ENCODE results near the gene BSN.
"Not testable (repeated sequence)": the region's sequence is repeated elsewhere in the genome, so short reads cannot be mapped to it uniquely, and the experiment has no call there.

BSN gene

DNA sequence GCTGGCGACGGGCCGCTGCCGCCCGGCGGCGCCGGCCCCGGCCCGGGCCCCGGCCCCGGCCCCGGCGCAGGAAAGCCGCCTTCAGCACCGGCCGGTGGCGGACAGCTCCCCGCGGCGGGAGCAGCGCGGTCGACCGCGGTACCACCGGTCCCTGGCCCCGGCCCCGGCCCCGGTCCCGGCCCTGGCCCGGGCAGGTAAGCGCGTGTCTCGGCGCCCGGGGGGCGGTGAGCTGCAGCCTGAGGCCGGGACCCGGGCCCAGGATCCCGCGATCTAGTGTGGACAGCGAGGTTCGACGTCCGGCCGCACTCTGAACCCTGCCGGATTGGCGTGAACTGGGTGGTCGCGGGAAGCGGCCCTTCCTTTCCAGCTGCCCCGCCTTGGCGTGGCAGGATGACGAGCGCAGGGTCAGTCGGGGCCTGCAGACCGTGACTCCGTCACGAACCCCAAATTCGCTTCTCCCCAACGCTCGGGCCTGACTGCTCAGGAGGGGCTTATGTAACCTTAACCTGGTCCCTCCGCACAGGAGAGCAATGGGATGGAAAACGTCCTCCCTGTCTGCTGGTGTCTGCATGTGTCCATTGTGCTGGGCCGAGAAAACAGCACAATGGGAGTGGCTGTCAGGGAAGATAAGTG, 472 bp downstream of the BSN start:
- H3K27ac Mint-ChIP-seq = no peak overlapping the region
- peaks cover 70% of the 10 kb centered on the region for H3K27me3 Mint-ChIP-seq
- H3K36me3 Mint-ChIP-seq (ENCODE audit: low read depth) = no peaks in the 10 kb centered on the region

DNA sequence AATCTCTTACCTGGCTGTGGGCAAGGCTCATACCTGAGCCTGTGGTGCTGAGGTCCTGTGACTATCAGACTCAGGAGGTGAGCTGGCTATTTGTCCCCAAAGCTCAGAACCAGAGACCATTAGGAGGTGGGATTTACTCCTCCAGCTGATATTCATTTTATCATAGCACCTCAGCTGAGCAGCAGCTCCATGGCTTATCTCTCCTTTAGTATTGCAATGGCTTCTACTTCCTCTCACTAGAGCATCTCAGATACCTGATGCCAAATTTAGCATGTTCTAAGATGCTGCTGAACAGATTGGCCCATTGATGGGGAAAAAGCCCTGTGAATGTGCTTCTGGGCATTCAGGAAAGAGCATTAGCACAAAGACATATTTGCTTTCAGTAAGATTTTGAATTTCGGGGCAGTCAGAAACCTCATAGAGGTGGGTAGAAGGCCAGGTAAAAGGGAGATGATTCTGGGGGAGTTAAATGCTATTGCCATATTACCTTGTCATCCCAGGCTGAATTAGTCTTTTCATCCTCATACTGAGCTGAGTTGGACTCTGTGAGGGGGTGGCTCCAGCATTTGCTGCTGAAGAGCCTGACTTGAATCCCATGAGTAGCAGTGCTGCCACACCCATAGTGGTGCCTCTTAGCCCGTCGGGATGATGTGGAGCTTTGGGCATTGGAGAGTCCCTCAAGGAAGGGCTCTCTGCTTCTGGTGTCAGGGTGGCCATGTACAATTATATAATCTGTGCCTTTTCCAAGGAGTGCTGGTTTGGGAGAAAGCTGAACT, 2.4 kb downstream of the BSN start:
- H3K36me3 Mint-ChIP-seq (ENCODE audit: low read depth) = no peaks in the 10 kb centered on the region
- H3K27me3 Mint-ChIP-seq = peaks cover 65% of the 10 kb centered on the region
- H3K4me1 Mint-ChIP-seq (ENCODE audit: low read depth) = peaks cover 15% of the 10 kb centered on the region
- H3K4me3 Mint-ChIP-seq = no peak overlapping the region
- no peaks in the 10 kb centered on the region for H3K9me3 Mint-ChIP-seq
- intact Hi-C loops (cut with micrococcal nuclease) = no loop called here
- H3K27ac Mint-ChIP-seq = no peak overlapping the region

More for the DNA sequence above, 472 bp downstream of the BSN start:
- no peaks in the 10 kb centered on the region for H3K9me3 Mint-ChIP-seq
- no peak overlapping the region for H3K4me3 Mint-ChIP-seq
- intact Hi-C loops (cut with micrococcal nuclease) = no loop called here
- H3K4me1 Mint-ChIP-seq (ENCODE audit: low read depth) = peaks cover 15% of the 10 kb centered on the region

DNA sequence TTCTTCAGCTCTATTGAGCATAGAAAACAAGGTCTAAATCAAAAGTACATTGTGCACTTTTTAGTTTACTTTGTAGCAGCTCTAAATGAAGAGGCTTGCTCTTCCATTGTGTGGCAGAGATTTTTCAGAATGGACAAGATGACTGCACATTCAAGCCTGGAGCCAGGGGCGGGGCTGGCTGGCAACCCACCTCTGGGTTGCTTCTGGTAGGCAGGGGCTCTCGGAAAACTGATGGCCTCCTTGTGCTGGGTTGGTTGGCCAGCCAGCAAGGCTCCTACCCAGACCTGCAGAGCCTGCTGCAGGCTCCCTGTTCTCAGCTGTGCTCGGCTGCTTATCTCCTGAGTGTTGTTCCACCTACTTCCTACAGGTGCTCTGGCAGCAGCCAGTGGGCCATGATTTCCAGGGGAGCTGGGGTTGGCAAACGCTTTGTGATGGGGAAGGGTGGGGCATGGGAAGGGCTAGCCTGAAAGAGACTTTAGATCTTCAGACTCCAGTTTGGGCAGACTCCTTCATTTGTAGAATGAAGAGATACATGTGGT, 8.8 kb downstream of the BSN start:
- intact Hi-C loops (cut with micrococcal nuclease) = no loop called here
- H3K4me3 Mint-ChIP-seq = no peak overlapping the region
- H3K9me3 Mint-ChIP-seq = no peaks in the 10 kb centered on the region
- H3K36me3 Mint-ChIP-seq (ENCODE audit: low read depth) = no peaks in the 10 kb centered on the region
- no peak overlapping the region for H3K27ac Mint-ChIP-seq
- H3K27me3 Mint-ChIP-seq = peaks cover 13% of the 10 kb centered on the region
- no peaks in the 10 kb centered on the region for H3K4me1 Mint-ChIP-seq (ENCODE audit: low read depth)

DNA sequence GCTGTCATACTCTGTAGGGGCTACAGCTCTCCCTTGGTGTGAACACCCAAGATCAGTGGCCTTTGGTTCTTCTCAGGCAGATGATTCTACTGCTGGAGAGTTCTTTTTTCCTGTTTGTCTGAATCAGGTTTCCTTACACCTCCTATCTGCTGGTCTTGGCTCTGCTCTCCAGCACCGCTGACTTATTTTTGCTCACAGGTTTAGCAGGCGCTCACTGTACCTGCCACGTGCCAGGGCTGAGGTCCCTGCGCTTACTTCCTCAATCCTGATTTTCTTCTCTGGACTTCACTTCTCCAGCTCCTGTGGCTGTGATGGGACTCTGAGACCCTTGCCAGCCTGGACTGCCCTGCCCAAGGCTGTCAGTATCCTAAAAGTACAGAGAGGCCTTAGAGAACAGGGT, 9.5 kb downstream of the BSN start:
- Mint-ChIP-seq H3K9me3 (no peaks in the 10 kb centered on the region), H3K4me1 (ENCODE audit: low read depth) (no peaks in the 10 kb centered on the region), H3K27me3 (peaks cover 12% of the 10 kb centered on the region), H3K36me3 (ENCODE audit: low read depth) (no peaks in the 10 kb centered on the region), H3K27ac (no peak overlapping the region), H3K4me3 (no peak overlapping the region)
- intact Hi-C loops (cut with micrococcal nuclease) = no loop called here

DNA sequence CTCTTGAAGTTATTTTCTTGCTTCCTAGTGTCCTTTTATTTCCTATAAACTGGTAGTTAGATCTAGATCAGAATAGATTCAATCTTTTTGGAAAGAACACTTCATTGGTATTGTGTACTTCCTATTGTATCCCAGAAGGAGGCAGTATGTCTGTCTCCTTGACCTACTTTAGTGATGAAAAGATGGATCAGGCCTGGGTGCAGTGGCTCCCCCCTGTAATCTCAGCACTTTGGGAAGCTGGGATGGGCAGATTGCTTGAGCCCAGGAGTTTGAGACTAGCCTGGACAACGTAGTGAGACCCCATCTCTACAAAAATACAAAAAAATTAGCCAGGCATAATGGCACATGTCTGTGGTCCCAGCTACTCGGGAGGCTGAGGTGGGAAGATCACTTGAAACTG, 12.0 kb downstream of the BSN start:
- H3K27ac Mint-ChIP-seq = no peak overlapping the region
- no peaks in the 10 kb centered on the region for H3K9me3 Mint-ChIP-seq
- H3K36me3 Mint-ChIP-seq (ENCODE audit: low read depth) = no peaks in the 10 kb centered on the region
- peaks cover 1% of the 10 kb centered on the region for H3K27me3 Mint-ChIP-seq
- intact Hi-C loops (cut with micrococcal nuclease) = no loop called here
- H3K4me3 Mint-ChIP-seq = no peak overlapping the region
- no peaks in the 10 kb centered on the region for H3K4me1 Mint-ChIP-seq (ENCODE audit: low read depth)

DNA sequence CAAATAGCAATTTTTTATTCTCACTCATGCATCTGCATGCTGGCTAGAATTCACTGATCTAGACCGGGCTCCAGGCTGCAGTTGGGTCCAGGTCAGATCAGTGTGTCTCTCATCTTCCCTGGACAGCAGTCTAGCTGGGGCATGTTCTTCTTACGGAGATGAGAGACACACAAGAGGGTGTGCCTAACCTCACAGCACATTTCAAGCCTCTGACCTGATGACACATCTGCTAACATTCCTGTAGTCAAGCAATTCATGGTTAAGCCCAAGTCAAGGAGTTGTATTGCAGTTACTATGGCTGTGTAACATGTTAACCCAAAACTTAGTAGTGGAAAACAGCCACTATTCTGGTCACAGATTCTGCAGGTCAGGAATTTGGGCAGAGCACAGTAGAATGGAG, 13.1 kb downstream of the BSN start:
- intact Hi-C loops (cut with micrococcal nuclease) = no loop called here
- peaks cover 1% of the 10 kb centered on the region for H3K27me3 Mint-ChIP-seq
- no peak overlapping the region for H3K4me3 Mint-ChIP-seq
- no peaks in the 10 kb centered on the region for H3K9me3 Mint-ChIP-seq
- H3K36me3 Mint-ChIP-seq (ENCODE audit: low read depth) = no peaks in the 10 kb centered on the region
- no peaks in the 10 kb centered on the region for H3K4me1 Mint-ChIP-seq (ENCODE audit: low read depth)
- H3K27ac Mint-ChIP-seq = no peak overlapping the region

DNA sequence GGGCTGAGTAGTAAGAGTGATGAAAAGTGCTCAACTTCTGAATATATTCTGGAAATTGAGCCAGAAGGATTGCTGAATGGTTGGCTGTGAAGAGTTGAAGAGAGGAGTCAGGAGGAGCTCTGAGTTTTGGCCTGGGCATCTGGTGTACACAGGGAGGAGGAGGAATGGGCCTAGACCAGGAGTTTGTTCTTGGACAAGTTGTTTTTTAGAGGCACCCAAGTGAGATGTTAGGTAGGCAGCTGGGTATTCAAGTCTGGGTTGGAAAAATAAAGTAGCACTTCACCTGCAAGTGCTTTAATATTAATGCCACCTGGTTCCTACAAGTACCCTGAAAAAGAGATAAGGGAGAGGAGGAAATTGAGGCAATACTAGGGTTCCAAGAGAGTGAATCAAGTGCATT, 14.7 kb downstream of the BSN start:
- Mint-ChIP-seq H3K36me3 (ENCODE audit: low read depth) (no peaks in the 10 kb centered on the region), H3K27ac (no peak overlapping the region)
- intact Hi-C loops (cut with micrococcal nuclease) = no loop called here

DNA sequence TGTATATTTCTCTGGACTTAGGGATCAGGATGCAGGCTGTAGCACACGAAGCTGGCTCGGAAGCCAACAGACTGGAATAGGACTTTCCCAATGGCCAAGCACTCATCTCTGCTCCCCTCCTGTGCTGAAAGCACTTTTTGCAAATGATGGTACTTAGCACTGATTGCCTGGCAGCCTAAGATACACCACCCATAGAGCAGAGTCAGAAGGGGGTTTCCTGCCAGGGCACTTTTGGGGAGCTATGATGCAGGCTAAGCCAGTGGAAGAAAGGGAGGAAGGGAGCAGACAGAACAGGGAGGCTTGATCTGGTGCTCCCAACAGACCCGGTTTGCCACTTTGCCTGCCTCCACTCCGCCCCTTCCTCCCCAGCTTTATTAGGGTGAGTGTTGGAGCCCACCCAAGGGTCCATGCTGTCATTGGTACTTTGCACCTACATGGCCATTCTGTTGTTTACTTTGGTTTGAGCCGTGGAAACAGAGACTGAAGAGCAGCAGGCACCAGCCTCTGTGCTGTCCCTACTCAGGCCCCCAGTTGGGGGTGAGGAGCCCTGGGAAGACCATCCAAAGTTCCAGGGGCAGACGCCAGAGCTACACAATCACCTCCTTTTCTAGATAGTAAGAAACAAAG, 15.9 kb downstream of the BSN start:
- Mint-ChIP-seq H3K4me3 (no peak overlapping the region), H3K27ac (no peak overlapping the region), H3K27me3 (peaks cover 1% of the 10 kb centered on the region), H3K36me3 (ENCODE audit: low read depth) (no peaks in the 10 kb centered on the region), H3K9me3 (no peaks in the 10 kb centered on the region), H3K4me1 (ENCODE audit: low read depth) (no peaks in the 10 kb centered on the region)
- intact Hi-C loops (cut with micrococcal nuclease) = no loop called here

More for the DNA sequence above, 14.7 kb downstream of the BSN start:
- H3K9me3 Mint-ChIP-seq = no peaks in the 10 kb centered on the region
- H3K4me3 Mint-ChIP-seq = no peak overlapping the region
- no peaks in the 10 kb centered on the region for H3K4me1 Mint-ChIP-seq (ENCODE audit: low read depth)
- H3K27me3 Mint-ChIP-seq = peaks cover 1% of the 10 kb centered on the region

DNA sequence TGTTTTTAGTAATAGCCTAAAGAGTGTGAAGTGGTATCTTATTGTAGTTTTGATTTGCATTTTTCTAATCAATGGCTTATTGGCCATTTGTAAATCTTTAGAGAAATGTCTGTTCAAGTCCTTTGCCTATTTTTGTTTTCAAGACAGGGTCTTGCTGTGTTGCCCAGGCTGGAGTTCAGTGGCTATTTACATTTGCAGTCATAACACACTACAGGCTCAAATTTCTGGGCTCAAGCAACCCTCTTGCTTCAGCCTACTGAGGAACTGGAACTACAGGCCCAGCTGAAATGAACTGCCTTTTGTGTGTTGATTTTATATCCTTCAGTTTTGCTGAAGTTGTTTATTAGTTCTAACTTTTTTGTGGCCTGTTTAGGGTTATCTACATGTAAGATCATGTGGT, 27.9 kb downstream of the BSN start:
- H3K36me3 Mint-ChIP-seq (ENCODE audit: low read depth) = no peaks in the 10 kb centered on the region
- H3K27me3 Mint-ChIP-seq = peaks cover 11% of the 10 kb centered on the region
- no peaks in the 10 kb centered on the region for H3K4me1 Mint-ChIP-seq (ENCODE audit: low read depth)
- no peaks in the 10 kb centered on the region for H3K9me3 Mint-ChIP-seq
- intact Hi-C loops (cut with micrococcal nuclease) = no loop called here
- no peak overlapping the region for H3K27ac Mint-ChIP-seq
- no peak overlapping the region for H3K4me3 Mint-ChIP-seq

DNA sequence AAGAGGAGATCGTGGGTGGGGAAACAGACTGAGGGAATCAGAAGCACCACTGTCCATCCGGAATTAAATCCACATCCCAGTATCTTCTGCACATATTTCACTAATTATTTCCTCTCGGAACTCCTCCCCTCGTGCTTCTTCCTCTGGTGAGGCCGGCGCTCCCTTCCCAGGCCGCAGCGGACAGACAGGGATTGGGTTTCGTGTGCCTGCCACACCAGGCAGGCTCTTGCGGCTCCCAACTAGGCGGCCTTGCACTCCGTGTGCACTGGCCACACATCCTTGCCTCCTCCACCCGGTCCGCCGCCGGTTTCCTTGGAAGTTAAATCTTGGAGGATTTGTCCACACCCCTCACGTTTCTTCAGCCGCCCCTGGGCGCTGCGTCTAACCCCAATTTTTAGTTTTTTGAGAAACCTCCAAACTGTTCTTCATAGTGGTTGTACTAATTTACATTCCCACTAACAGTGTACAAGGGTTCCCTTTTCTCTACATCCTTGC, 31.0 kb downstream of the BSN start:
- H3K4me3 Mint-ChIP-seq; intact Hi-C loops (cut with micrococcal nuclease); H3K9me3 Mint-ChIP-seq; H3K4me1 Mint-ChIP-seq (ENCODE audit: low read depth); H3K27ac Mint-ChIP-seq; H3K36me3 Mint-ChIP-seq (ENCODE audit: low read depth): not testable (repeated sequence)
- H3K27me3 Mint-ChIP-seq = peaks cover 10% of the 10 kb centered on the region

DNA sequence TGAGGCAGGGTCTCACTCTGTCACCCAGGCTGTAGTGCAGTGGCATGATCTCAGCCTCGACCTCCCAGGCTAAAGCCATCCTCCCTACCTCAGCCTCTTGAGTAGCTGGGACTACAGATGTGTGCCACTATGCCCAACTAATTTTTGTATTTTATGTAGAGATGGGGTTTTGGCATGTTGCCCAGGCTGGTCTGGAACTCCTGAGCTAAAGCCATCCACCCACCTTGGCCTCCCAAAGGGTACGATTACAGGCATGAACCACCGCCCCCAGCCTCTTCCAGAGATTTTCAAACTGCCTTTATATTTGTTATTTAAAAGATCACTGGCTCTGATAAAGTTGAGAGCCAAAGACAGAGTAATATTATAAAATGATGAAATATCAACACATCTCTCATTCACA, 37.3 kb downstream of the BSN start:
- H3K27ac Mint-ChIP-seq = no peak overlapping the region
- peaks cover 9% of the 10 kb centered on the region for H3K27me3 Mint-ChIP-seq
- no peaks in the 10 kb centered on the region for H3K36me3 Mint-ChIP-seq (ENCODE audit: low read depth)
- H3K9me3 Mint-ChIP-seq = no peaks in the 10 kb centered on the region
- H3K4me3 Mint-ChIP-seq = no peak overlapping the region
- H3K4me1 Mint-ChIP-seq (ENCODE audit: low read depth) = no peaks in the 10 kb centered on the region
- intact Hi-C loops (cut with micrococcal nuclease) = no loop called here

DNA sequence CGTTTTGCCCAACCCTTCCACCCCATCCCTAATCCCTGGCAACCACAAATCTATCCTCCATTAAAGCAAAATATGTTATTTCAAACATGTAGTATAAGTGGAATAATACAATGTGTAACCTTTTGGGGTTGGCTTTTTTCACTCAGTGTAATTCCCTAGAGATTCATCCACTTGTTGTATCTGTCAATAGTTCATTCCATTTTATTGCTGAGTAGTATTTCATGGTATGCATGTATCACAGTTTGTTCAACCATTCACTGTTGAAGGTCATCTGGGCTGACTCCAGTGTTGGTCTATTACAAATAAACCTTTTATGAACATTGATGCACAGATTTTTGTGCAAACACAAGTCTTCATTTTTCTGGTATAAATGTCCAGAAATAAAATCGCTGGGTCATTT, 38.8 kb downstream of the BSN start:
- no peaks in the 10 kb centered on the region for H3K27me3 Mint-ChIP-seq
- H3K4me1 Mint-ChIP-seq (ENCODE audit: low read depth) = no peaks in the 10 kb centered on the region
- H3K9me3 Mint-ChIP-seq = no peaks in the 10 kb centered on the region
- intact Hi-C loops (cut with micrococcal nuclease) = no loop called here
- no peaks in the 10 kb centered on the region for H3K36me3 Mint-ChIP-seq (ENCODE audit: low read depth)
- no peak overlapping the region for H3K27ac Mint-ChIP-seq
- no peak overlapping the region for H3K4me3 Mint-ChIP-seq

DNA sequence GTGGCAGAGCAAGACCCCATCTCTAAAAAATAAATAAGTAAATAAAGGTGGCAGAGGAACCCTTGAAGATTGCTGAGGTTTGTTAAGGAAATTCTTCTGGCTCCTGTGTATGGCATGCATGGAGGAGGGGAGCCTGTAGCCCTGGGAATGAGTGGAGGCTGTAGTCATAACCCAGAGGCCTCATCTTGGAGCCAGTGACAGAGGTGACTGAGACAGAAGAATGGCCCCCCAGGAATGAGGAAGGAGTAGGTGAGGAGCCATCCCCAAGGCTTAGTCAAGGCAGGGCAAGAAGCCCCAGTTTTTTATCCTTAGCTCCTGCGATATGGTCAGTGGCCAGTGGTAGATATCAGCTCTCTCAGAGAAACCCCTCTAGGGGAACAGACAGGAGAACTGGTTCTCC, 46.5 kb downstream of the BSN start:
- peaks cover 5% of the 10 kb centered on the region for H3K4me1 Mint-ChIP-seq (ENCODE audit: low read depth)
- H3K27ac Mint-ChIP-seq = no peak overlapping the region
- H3K9me3 Mint-ChIP-seq = no peaks in the 10 kb centered on the region
- intact Hi-C loops (cut with micrococcal nuclease) = no loop called here
- H3K27me3 Mint-ChIP-seq = no peaks in the 10 kb centered on the region
- H3K4me3 Mint-ChIP-seq = no peak overlapping the region
- H3K36me3 Mint-ChIP-seq (ENCODE audit: low read depth) = no peaks in the 10 kb centered on the region

DNA sequence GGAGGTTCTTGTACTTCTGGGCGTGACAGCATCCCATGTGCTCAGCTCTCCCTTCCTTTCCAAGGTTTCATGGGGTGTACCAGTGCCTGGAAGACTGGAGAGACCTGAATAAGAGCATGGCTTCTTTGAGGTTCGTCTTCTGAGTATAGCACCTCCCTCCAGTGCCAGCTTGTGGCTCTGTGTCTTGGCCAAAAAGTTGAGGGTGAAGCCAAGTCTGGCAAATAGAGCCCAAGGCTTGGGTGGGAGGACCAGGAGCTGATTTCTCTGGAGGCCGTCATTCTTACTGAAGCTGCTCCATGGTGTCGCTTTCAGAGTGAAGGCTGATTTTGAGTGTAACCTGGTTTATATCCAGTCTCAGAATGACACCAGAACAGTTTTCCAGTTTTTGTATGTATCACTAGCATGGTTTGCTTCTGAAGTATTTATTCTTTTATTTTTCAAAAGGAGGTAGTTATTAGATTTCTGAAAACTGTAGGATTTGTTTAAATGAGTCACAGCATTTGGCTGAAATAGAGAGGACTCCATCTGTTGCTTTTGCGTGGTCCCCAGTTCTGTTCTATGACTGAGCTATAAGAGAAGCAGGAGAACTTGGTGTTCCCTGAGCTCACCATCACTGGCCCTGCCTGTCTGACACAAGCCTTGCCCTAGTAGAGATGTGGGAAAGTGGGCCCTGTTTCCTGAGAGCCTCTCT, 47.2 kb downstream of the BSN start:
- intact Hi-C loops (cut with micrococcal nuclease) = no loop called here
- no peaks in the 10 kb centered on the region for H3K9me3 Mint-ChIP-seq
- H3K27ac Mint-ChIP-seq = no peak overlapping the region
- H3K36me3 Mint-ChIP-seq (ENCODE audit: low read depth) = no peaks in the 10 kb centered on the region
- no peaks in the 10 kb centered on the region for H3K27me3 Mint-ChIP-seq
- H3K4me3 Mint-ChIP-seq = no peak overlapping the region
- peaks cover 5% of the 10 kb centered on the region for H3K4me1 Mint-ChIP-seq (ENCODE audit: low read depth)
